KOPT-K1 (cell line): Measurements from ENCODE around the gene AGBL3.
A peak's percentile ranks its signal among the peaks of the same experiment; 100 is the strongest.
"Not testable (repeated sequence)": the region's sequence is repeated elsewhere in the genome, so short reads cannot be mapped to it uniquely, and the experiment has no call there.

Source experiments
- H3K27ac ChIP-seq: fragments of 200-600 bp; sonication (generic); 2 replicates; pipeline ENCODE4 v1.5.1; 2016; ENCODE audit warnings: antibody characterized with exemption, mild to moderate bottlenecking, low read depth, low read length; ENCODE audit not compliant: poor library complexity, severe bottlenecking
- H3K36me3 ChIP-seq: fragments of 200-600 bp; sonication (generic); 2 replicates; pipeline ENCODE4 v1.5.1; 2017; ENCODE audit warnings: antibody characterized with exemption, mild to moderate bottlenecking, low read length, moderate library complexity; ENCODE audit not compliant: insufficient read depth
- H3K9me3 ChIP-seq: fragments of 200-600 bp; sonication (generic); 2 replicates; pipeline ENCODE4 v1.5.1; 2017; ENCODE audit warnings: antibody characterized with exemption, low read length, mild to moderate bottlenecking; ENCODE audit not compliant: insufficient read depth, poor library complexity, severe bottlenecking

The AGBL3 gene

DNA sequence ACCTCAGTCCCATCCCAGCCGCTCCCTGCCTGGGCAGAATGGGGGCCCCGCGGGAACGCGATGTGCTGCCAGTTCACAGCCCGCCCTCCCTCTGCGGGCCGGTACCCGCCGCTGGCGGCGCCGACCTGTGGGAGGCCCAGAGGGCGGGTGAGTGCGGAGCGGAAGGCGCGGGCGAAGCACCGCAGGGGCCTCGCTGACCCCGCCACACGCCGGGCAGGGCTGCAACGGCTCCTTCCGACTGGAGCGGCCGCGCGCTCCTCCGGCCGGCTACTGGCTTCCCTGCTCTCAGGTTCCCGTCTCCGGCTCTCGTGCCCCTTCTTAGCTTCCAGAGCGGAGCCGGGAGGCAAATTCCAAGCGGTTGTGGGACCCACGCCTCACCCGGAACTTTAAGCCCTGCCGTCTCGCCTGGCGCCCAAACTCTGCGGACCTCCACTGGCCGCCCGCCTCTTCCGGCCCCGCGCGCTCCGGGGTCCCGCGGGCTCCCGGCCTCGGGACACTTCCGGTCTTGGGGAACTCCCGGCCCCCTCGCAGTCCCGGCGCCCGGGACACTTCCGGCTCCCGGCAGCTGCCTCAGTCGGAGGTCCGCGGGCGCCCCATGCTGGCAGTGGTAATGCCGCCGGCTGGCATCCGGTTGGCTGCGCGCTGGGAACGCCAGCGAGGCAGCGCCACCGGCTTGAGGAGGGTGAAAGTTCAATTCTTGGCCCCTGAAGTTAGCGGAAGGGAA, 184.1 kb downstream of the AGBL3 start, which contains the start of gene CYREN:
TSS of gene CYREN (minus strand) at position 434 of the 724 bp plus-strand sequence. CDS start 1,785 bp downstream, outside the sequence.
- Histone ChIP-seq H3K9me3 (no peaks in the 10 kb centered on the region), H3K27ac (peak within 1 kb of the TSS; percentile 91), H3K36me3 (peaks cover 35% of the 10 kb centered on the region)

- not testable (repeated sequence) for H3K9me3 ChIP-seq
- Histone ChIP-seq H3K36me3 (peaks cover 29% of the 10 kb centered on the region), H3K27ac (peak overlapping the region; percentile 91)
Measured at GRCh38 chr7:135170998-135171481, 184.7 kb downstream of the AGBL3 start.

GRCh38 chr7:135171581-135172291, 185.4 kb downstream of the AGBL3 start:
- H3K9me3 ChIP-seq, H3K27ac ChIP-seq: not testable (repeated sequence)
- peaks cover 22% of the 10 kb centered on the region for H3K36me3 ChIP-seq

- H3K36me3 ChIP-seq, H3K9me3 ChIP-seq, H3K27ac ChIP-seq: not testable (repeated sequence)
Measured at GRCh38 chr7:135173916-135174315, 187.6 kb downstream of the AGBL3 start.

DNA sequence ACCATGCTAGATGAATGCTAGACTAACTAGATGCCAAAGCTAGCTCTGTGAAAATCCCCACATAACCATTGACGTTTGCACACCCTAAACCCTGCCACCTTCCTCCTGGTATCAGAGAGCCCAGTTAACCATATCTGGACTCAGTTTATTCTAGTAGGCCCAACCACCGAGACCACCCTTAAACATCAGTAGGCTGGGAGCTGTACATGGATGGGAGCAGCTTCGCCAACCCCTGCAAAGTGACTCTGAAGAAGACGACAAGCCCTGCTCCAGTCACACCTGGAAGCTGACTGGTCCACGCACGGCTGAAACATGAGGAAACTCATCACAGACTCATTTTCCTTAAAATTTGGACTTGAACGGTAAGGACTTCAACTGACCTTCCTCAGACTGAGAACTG, 188.6 kb downstream of the AGBL3 start:
- no peaks in the 10 kb centered on the region for H3K36me3 ChIP-seq
- peaks cover 8% of the 10 kb centered on the region for H3K9me3 ChIP-seq
- H3K27ac ChIP-seq, result no peak overlapping the region

DNA sequence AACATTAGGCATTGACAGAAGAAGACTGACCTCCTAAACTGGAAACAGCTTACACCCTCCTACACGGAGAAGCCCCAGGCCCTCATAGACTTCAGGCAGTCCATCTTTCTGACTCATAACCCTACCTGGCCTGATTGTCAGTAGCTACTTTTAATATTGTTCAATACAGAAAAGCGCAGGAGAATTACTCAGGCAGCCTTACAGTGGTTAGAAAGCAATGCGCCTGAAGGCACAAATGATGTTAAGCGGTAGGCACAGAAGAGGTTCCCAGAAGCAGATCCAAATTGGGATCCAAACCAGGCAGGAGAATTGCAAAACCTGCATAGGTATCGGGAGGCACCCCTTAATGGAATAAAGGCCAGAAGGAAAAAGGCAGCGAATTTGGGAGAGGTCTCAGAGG, 189.6 kb downstream of the AGBL3 start:
- Histone ChIP-seq H3K9me3 (peaks cover 18% of the 10 kb centered on the region), H3K36me3 (no peaks in the 10 kb centered on the region), H3K27ac (no peak overlapping the region)

- Histone ChIP-seq H3K27ac (no peak overlapping the region), H3K36me3 (no peaks in the 10 kb centered on the region), H3K9me3 (peaks cover 30% of the 10 kb centered on the region)
Measured at GRCh38 chr7:135177028-135177696, 190.9 kb downstream of the AGBL3 start.

GRCh38 chr7:135178364-135178763, 192.1 kb downstream of the AGBL3 start:
- no peak overlapping the region for H3K27ac ChIP-seq

GRCh38 chr7:135179321-135179925, 193.1 kb downstream of the AGBL3 start:
- peaks cover 52% of the 10 kb centered on the region for H3K9me3 ChIP-seq
- H3K27ac ChIP-seq, result no peak overlapping the region
- peaks cover 9% of the 10 kb centered on the region; the same call in 1 of the 2 replicates for H3K36me3 ChIP-seq

More at GRCh38 chr7:135178364-135178763, 192.1 kb downstream of the AGBL3 start:
- peaks cover 42% of the 10 kb centered on the region for H3K9me3 ChIP-seq
- H3K36me3 ChIP-seq, result peaks cover under 1% of the 10 kb centered on the region; the same call in 1 of the 2 replicates

DNA sequence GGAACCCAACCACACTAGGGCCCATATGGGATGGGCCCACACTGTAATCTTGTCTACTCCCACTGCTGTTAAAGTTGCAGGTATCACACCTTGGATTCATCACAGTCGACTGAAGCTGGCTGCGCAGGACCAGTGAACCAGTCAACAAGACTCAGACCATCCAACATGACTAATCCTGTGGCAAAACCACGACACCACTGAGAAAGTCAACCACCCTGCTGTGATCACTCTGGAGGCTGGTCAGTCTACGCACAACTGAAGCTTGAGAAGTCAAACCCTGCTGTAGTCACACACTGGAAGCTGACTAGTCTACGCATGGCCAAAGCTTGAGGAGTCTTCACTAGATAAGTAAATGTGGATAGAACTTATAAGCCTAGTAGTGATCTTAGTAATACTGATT, 193.8 kb downstream of the AGBL3 start:
- peaks cover 53% of the 10 kb centered on the region for H3K9me3 ChIP-seq
- H3K27ac ChIP-seq, result no peak overlapping the region
- peaks cover 11% of the 10 kb centered on the region; the same call in 1 of the 2 replicates for H3K36me3 ChIP-seq

- Histone ChIP-seq H3K9me3 (peaks cover 53% of the 10 kb centered on the region), H3K36me3 (peaks cover 18% of the 10 kb centered on the region; the same call in 1 of the 2 replicates), H3K27ac (no peak overlapping the region)
Measured at GRCh38 chr7:135181261-135181928, 195.1 kb downstream of the AGBL3 start.

DNA sequence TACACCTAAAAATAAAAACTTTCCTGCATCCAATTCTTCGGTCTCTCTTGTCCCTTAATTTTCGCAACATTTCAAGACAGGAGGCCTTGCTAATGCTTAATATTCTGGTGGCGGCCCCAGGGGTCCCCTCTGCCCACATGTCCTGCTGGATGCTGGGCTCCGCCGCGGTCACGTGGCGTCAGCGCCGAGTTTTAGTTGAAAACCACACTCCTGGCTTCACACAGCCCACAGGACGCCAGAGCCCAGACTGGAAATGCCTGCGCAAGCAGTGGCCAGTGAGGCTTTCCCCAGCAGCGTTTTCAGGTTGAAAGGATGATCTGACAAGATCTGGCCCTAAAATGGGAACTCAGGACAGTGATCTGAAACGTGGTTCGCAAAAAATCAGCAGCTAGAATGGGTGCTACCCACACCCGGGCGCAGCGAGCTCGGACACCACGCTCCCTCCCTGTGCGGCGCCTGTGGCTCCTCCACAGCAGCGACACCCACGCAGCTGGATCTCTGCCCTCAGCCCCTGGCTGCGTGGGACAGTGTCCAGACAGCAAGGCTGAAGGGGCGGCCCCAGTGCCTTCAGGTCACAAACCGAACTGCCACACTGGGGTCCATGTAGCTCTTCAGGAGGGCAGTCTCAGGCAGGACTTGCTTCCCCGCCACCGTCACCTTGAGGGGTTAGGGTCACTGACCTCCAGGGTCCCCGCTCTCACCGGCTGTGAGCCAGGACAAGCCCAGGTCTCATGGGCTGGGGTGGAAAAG, 195.8 kb downstream of the AGBL3 start:
- Histone ChIP-seq H3K36me3 (peaks cover 24% of the 10 kb centered on the region; the same call in 1 of the 2 replicates), H3K27ac (no peak overlapping the region), H3K9me3 (peaks cover 53% of the 10 kb centered on the region)

DNA sequence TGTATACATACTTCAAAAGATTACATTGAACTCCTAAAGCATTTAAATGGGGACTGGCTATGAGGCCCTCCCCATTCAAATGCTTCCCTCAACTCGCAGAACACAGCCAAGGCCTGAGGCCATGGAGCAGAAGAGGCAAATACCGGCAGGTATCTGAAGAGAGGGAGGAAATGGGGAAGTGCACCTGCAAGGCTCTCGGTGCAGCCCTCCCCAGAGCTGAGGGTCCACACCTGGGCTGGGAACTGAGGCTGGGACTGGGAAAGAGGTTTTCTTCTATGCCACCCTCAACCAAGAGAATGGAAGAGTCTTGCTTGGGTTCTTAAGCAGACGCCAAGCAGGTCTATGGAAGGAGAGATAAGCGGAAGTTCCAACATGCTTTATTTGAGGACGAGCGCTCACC, 197.2 kb downstream of the AGBL3 start:
- H3K9me3 ChIP-seq, result peaks cover 53% of the 10 kb centered on the region
- H3K36me3 ChIP-seq, result peaks cover 32% of the 10 kb centered on the region; the same call in 1 of the 2 replicates

More for the DNA sequence above, 197.2 kb downstream of the AGBL3 start:
- no peak overlapping the region for H3K27ac ChIP-seq
